HG02970 (cell line): Measurements from ENCODE around the gene ZNF780A.
"Not testable (repeated sequence)": the region's sequence is repeated elsewhere in the genome, so short reads cannot be mapped to it uniquely, and the experiment has no call there.

ENCODE experiments used
- ATAC-seq: cut with Tn5 transposase; IDR thresholded peaks from one replicate; pipeline ENCODE4 v1.9.1; 2021; ENCODE audit warnings: mild to moderate bottlenecking, moderate library complexity, moderate number of reproducible peaks; ENCODE audit not compliant: unreplicated experiment, low FRiP score

Gene ZNF780A

GRCh38 chr19:40090241-40091204 is at the start of gene ZNF780A:
ZNF780A (minus strand) TSS chr19:40090943; CDS start chr19:40084753, 6,190 bp downstream.
- ATAC-seq: peak; percentile 71

GRCh38 chr19:40139533-40140287 is 49.0 kb upstream of the ZNF780A start:
- no peak for ATAC-seq

GRCh38 chr19:40136818-40137217 is 46.1 kb upstream of the ZNF780A start:
- ATAC-seq: no peak

- ATAC-seq: no peak
Measured at GRCh38 chr19:40134866-40135265, 44.1 kb upstream of the ZNF780A start.

GRCh38 chr19:40133491-40133890 is 42.7 kb upstream of the ZNF780A start:
- ATAC-seq: no peak

DNA sequence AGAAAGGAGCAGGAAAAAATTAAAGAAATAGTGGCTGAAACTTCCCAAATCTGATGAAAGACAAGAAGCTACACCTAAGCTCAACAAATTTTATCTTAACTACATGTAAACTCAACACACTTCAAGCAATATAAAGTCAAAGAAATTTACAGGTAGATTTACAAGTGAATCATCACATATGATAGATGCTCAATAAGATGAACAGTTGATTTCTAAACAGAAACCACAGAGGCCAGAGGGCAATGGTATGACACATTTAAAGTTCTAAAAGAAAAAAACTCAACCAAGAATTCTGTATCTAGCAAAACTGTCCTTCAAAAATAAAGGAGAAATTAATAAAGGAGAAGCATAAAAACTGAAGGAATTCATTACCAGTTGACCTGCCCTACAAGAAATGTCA is 39.3 kb upstream of the ZNF780A start:
- ATAC-seq: no peak

GRCh38 chr19:40129425-40129824 is 38.7 kb upstream of the ZNF780A start:
- ATAC-seq: no peak

DNA sequence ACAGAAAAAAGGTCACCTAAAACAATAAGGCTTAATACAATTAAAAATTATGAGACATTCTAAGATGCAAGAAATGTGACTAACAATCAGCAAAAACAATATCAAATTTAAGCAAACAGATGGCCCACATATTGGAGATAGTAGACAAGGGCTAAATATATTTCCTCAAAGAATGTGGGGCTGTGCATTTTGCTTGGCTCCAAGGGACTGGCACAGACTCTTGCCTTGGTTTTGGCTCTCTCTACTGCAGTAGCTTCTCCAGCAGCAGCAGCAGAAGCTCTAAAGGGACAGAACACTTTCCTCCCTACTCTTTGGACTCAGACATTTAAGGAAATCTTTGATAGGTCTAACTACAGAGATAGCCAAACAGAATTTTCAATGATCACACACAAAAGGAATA is 38.2 kb upstream of the ZNF780A start:
- ATAC-seq: no peak

- no peak for ATAC-seq
Measured at GRCh38 chr19:40119380-40119779, 28.6 kb upstream of the ZNF780A start.

DNA sequence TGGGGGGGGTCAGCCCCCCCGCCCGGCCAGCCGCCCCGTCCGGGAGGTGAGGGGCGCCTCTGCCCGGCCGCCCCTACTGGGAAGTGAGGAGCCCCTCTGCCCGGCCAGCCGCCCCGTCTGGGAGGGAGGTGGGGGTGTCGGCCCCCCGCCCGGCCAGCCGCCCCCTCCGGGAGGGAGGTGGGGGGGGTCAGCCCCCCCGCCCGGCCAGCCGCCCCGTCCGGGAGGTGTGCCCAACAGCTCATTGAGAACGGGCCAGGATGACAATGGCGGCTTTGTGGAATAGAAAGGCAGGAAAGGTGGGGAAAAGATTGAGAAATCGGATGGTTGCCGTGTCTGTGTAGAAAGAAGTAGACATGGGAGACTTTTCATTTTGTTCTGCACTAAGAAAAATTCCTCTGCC is 27.9 kb upstream of the ZNF780A start:
- ATAC-seq: not testable (repeated sequence)

- ATAC-seq: no peak
Measured at GRCh38 chr19:40116075-40116474, 25.3 kb upstream of the ZNF780A start.

DNA sequence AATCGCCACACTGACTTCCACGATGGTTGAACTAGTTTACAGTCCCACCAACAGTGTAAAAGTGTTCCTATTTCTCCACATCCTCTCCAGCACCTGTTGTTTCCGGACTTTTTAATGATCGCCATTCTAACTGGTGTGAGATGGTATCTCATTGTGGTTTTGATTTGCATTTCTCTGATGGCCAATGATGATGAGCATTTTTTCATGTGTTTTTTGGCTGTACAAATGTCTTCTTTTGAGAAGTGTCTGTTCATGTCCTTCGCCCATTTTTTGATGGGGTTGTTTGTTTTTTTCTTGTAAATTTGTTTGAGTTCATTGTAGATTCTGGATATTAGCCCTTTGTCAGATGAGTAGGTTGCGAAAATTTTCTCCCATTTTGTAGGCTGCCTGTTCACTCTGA is 23.4 kb upstream of the ZNF780A start:
- ATAC-seq: not testable (repeated sequence)

GRCh38 chr19:40112271-40112670 is 21.5 kb upstream of the ZNF780A start:
- ATAC-seq: not testable (repeated sequence)

GRCh38 chr19:40110570-40110969 is 19.8 kb upstream of the ZNF780A start:
- ATAC-seq: no peak

- ATAC-seq: no peak
Measured at GRCh38 chr19:40104754-40105153, 14.0 kb upstream of the ZNF780A start.

GRCh38 chr19:40103600-40103999 is 12.9 kb upstream of the ZNF780A start:
- no peak for ATAC-seq

DNA sequence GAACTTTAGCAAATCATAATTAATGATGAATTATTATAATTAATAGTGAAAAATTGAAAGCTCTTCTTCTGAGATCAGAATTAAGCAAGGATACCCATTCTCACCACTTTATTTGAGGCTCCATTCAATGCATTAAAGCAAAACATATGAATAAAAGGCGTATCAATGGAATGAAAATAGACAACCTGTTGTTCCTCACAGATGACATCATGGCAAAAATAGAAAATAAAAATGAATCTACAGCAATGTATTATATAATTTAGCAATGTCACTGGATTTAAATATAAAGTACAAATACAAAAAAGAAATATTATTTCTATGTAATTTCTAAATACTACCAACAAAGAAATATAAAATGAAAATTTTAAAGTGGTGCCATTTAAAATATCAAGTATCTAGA is 11.1 kb upstream of the ZNF780A start:
- ATAC-seq: no peak

DNA sequence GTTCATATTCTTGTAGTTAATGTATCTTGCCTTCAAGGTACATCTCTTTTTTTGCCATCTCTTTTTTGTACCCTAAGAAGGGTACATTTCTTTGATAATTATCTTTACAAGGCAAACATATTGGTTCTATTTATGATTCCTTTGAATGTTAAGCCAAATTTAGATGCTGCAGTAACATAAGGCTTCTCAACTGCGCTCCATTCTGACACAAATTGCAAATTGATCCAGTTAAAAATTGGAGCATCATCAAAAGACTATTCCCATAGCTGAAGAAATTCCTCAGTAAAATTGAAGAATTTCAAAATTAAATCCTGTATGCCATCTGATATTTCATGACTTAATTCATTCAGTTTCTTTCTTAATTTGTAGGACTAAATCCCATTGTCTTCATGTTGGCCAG is 2.7 kb upstream of the ZNF780A start:
- no peak for ATAC-seq

GRCh38 chr19:40091205-40092129 is 724 bp upstream of the ZNF780A start:
- no peak for ATAC-seq

DNA sequence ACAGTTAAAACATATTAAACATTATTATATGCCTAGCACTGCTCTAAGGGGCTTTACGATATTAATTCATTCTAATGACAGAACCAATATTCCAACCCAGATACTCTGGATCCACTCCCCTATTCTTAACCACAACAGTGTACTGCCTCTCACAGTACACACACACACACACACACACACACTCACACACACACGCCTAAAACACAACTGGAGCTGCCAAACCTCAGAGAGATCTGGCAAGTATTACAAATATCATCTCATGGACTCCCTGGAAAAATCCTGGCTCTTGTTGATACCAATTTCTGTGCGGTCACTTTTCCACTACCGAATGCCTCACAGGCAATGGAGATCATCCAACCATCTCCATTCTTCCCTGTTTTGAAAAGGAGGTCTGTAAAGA is 1.3 kb downstream of the ZNF780A start:
- ATAC-seq: no peak
